HG03442 (cell line): ENCODE measurements around the gene SDR42E2.
A peak's percentile ranks its signal among the peaks of the same experiment; 100 is the strongest.
"Not testable (repeated sequence)": the region's sequence is repeated elsewhere in the genome, so short reads cannot be mapped to it uniquely, and the experiment has no call there.

ENCODE experiments used
- ATAC-seq: cut with Tn5 transposase; IDR thresholded peaks from one replicate; pipeline ENCODE4 v1.9.1; 2021; ENCODE audit warnings: mild to moderate bottlenecking, moderate library complexity; ENCODE audit not compliant: unreplicated experiment

The SDR42E2 gene

DNA sequence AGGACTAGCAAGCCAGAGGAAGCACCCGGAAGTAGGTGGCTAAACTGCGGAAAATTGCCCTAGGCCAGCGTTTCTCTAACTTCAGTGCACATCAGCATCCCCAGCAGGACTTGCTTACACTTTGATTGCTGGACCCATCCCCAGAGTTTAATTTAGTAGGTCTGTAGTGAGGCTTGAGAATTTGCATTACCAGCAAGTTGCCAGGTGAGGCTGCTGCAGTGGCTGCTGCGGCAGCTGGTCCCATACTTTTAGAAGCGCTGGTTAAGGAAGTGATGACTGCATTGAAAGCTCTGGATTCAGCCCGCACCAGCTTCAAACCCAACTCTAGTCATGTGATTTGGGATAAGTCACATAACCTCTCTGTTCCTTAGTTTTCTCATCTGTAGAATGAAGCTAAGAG lies 48.0 kb downstream of the SDR42E2 start:
- ATAC-seq = no peak

DNA sequence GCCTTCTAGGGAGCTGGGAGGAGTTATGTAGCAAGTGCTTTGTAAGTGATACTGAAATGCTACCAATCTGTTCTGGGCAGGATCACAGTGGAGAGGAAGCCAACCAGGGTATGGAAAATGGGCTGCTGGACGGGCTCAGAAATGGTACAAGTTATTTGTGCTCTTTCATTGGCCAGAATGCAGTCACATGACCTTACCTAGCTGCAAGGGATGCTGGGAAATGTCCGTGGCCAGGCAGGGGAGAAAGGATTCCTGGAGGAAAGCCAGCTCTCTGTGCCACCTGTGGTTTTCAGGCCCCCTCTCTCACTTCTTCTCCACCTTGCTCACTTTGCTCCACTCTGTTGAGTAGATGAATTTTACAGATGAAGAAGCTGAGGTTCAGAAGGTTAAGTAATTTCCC lies 48.5 kb downstream of the SDR42E2 start:
- no peak for ATAC-seq

GRCh38 chr16:22213236-22213635 lies 50.9 kb downstream of the SDR42E2 start:
- no peak for ATAC-seq

GRCh38 chr16:22213801-22214200 lies 51.5 kb downstream of the SDR42E2 start:
- no peak for ATAC-seq

- no peak for ATAC-seq
Observed at GRCh38 chr16:22214402-22214801, 52.1 kb downstream of the SDR42E2 start.

GRCh38 chr16:22214889-22215288 lies 52.6 kb downstream of the SDR42E2 start:
- no peak for ATAC-seq

DNA sequence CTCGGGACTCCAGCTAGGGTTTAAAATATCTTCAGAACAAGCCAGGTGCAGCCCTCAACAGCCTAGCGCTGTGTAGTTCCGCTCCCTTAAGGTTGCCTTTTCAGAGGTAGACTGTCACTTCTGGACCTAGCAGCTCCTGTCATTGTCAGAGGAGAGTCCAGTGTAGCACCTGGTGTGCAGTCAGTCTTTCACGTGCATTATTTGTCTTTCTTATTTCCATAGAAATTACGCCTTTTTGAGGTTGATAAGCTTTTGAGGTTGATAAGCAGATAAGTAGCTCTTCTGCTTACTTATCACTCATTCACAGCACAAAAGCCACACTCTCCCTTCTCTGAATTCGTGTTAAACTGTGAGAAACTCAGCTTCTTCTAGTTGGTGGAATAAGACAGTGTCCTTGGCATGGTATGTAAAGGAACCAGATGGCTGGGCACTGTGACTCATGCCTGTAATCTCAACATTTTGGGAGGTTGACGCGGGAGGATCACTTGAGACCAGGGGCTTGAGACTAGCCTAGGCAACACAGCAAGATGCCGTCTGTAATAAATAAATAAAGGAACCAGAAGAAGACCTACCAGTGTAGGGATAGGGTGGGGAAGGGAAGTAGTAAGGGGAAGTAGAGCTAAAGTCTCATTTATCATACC lies 54.0 kb downstream of the SDR42E2 start:
- no peak for ATAC-seq

GRCh38 chr16:22216832-22217225 lies 54.5 kb downstream of the SDR42E2 start:
- not testable (repeated sequence) for ATAC-seq

GRCh38 chr16:22217890-22218730 lies 55.8 kb downstream of the SDR42E2 start:
- peak; percentile 85 for ATAC-seq

DNA sequence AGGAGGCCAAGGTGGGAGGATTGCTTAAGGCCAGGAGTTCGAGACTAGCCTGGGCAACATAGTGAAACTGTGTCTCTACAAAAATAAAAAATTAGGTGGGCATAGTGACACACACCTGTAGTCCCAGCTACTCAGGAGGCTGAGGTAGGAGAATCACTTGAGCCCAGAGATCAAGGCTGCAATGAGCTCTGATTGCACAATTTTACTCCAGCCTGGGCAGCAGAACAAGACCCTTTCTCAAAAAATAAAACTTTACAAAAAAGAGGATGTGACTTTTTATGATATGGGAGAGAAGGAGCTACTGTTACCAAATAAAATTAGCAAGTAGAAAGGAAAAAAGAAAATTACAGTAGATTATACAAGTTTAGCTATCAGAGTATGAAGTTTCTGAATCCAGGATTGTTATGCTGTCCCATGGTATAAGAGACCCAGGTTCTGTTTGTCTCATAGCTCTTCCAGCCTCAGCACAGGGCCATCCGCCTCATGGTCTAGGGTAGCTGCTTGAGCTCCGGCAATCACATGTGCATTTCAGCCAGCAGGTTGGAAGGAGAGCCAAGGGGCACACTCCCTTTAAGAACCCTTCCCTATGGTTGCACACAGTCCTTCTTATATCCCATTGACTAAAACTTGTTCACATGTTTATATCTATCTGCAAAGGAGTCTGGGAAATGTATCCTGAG lies 57.2 kb downstream of the SDR42E2 start:
- ATAC-seq = no peak

GRCh38 chr16:22220069-22220440 lies 57.7 kb downstream of the SDR42E2 start:
- ATAC-seq = no peak

- ATAC-seq = no peak
Observed at GRCh38 chr16:22220714-22221113, 58.4 kb downstream of the SDR42E2 start.

DNA sequence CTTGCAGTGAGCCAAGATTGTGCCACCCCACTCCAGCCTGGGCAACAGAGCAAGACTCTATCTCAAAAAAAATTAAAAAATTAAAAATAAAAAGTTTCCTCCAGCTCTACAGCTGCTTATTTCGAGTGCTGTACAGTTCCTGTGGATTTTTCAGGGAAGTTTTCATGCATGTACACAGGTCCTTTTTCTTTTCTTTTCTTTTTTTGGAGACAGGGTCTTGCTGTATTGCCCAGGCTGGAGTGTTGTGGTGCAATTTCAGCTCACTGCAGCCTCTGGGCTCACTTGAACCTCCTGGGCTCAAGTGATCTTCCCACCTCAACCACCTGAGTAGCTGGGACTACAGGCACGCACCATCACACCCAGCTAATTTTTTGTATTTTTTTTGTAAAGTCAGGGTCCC lies 59.7 kb downstream of the SDR42E2 start:
- ATAC-seq = no peak

- no peak for ATAC-seq
Observed at GRCh38 chr16:22222998-22223397, 60.7 kb downstream of the SDR42E2 start.

DNA sequence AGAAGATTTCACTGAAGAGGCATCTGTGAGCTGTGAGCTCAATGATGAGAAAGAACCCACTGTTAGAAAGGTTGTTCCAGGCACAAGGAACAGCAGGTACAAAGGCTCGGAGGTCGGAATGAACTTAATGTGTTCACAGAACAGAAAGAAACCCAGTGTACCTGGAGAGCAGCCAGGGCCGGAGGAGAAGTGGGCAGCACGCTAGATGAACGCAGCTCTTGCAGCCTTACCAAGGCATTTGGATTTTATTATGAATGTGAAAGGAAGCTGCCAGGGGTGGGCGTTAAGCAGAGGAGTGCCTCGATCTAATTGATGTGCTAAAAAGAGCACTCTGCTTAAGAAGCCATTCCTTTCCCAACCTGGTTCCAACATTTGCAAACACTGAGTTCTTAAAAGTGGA lies 62.8 kb downstream of the SDR42E2 start:
- ATAC-seq = no peak

DNA sequence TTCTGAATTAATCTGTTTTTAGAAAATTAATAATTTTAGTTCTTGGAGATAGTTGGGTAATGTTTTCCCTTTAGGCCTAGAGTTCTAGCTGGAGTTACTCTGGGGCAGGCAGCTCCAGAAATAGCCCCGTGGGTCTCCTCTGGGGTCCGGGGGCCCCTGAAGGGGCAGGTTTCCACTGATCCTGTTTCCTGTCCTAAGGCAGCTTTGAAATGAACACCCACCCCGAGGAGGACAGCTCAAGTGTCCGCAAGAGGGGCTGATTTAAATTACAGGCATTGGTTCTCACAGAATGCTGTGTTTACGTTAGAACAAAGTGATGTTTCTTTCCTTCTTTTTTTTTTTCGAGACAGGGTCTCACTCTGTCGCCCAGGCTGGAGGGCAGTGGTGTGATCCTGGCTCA lies 67.6 kb downstream of the SDR42E2 start:
- ATAC-seq = no peak

DNA sequence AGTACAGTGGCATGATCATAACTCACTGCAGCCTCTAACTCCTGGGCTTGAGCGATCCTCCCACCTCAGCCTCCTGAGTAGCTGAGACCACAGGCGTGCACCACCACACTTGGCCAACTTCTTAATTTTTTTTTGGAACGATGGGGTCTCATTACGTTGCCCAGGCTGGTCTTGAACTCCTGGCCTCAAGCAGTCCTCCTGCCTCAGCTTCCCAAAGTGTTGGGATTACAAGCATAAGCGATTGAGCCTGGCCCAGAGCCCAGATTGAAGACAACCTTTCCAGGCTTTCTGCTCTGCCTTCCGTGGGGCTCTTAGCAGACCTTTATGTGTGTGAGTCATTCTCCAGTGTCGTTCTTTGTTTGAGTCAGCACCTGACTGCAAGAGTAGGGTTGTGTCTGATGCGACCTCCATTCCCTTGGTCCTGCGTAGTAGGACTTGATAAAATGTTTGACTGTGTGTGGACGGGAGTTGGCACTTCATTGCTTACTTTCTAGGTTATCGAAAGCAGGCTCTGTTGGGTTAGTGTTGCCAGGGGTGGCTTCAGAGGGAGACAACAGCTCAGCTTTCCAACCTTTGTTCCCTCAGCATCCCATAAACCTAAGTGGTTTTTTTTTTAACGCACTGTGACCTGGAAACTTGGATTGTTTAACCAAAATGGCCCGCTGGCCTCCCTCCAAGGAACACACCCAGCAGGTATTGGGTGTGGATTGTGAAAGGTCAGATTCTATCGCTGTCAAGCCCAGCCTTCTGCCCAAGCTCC lies 70.2 kb downstream of the SDR42E2 start:
- no peak for ATAC-seq

- ATAC-seq = no peak
Observed at GRCh38 chr16:22233037-22233372, 70.7 kb downstream of the SDR42E2 start.

DNA sequence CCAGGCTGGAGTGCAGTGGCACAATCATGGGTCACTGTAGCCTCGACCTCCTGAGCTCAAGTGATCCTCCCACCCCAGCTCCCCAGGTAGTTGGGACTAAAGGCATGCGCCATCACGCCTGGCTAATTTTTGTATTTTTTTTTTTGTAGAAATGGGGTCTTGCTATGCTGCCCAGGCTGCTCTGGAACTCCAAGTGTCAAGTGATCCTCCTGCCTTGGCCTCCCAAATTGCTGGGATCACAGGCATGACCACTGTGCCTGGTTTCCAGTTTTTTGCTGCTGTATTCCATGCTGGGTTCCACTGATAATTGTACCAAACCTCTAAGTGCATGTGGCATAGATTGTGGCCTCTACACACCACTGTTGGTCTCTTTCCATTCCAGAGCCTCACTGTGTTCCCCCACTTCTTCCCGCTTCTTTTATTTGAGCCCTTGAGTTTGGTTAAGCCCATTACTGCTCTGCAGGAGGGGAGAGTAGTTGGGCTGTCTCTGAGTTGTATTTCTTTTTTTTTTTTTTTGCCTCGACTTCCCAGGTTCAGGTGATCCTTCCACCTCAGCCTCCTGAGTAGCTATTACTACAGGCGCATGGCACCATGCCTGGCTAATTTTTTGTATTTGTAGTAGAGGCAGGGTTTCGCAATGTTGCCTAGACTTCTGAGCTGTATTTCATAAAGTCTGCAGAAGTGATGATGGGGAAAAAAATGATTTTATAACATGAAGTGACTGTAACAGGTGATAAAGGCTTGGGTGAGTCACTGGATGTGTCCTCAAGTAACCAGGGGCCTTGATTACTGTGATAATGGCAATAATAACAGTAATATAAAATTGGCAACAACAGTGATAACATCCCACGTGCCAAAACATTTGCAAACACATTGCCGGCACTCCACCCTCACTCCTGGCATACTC lies 73.8 kb downstream of the SDR42E2 start:
- ATAC-seq = no peak

DNA sequence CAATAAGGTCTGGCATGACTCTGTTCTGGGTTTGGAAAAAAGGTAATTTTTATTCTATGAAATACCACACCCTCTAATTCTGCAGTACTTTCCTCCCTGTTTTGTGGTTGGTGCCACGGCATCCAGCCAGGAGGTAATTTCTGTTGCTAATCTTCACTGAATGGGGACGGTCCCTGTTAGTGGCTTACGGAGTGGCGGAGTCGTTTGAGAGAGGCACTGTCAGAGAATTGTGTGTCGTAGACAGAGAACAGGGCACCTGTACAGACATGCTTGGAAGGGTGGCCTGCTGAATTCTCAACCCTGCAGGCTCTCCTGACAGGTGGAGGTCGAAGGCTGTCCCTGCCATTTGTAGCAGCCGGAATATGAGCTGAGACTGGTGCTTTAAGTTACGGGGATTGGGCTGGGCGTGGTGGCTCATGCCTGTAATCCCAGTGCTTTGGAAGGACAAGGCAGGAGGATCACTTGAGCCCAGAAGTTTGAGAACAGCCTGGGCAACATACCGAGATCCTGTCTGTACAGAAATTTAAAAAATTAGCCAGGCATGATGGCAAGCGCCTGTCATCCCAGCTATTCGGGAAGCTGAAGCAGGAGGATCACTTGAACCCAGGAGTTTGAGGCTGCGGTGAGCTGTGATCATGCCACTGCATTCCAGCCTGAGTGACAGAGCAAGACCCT lies 77.0 kb downstream of the SDR42E2 start:
- ATAC-seq = no peak
